ENCODE results near the gene AMIGO1.

DNA sequence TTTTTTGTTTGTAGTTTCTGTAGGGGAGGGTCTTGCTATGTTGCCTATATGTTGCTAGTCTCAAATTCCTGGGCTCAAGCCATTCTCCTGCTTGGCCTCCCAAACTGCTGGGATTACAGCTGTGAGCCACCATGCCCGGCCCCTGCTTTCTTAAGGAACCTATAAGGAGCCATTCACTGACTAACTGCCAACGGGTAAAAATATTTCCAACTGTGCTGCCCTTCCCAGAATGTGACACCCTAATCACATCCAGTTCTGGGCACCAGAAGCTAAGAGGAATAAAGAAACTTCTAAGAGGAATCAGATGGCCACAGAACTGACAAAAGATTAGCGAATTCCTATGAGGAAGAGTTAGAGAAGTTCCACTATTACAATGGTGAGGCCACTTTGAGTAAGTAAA is 36.7 kb downstream of the AMIGO1 start:
- TF ChIP-seq, protein P1, sequence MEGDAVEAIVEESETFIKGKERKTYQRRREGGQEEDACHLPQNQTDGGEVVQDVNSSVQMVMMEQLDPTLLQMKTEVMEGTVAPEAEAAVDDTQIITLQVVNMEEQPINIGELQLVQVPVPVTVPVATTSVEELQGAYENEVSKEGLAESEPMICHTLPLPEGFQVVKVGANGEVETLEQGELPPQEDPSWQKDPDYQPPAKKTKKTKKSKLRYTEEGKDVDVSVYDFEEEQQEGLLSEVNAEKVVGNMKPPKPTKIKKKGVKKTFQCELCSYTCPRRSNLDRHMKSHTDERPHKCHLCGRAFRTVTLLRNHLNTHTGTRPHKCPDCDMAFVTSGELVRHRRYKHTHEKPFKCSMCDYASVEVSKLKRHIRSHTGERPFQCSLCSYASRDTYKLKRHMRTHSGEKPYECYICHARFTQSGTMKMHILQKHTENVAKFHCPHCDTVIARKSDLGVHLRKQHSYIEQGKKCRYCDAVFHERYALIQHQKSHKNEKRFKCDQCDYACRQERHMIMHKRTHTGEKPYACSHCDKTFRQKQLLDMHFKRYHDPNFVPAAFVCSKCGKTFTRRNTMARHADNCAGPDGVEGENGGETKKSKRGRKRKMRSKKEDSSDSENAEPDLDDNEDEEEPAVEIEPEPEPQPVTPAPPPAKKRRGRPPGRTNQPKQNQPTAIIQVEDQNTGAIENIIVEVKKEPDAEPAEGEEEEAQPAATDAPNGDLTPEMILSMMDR (IDR thresholded peaks at IDR 0.05): no peak
- no peak for TF ChIP-seq EP300 (IDR thresholded peaks at IDR 0.05)
